HG02759 (cell line): ENCODE results near the gene C5orf34.
A peak's percentile ranks its signal among the peaks of the same experiment; 100 is the strongest.
"Not testable (repeated sequence)": the region's sequence is repeated elsewhere in the genome, so short reads cannot be mapped to it uniquely, and the experiment has no call there.

Experiments
- ATAC-seq: cut with Tn5 transposase; IDR thresholded peaks from one replicate; pipeline ENCODE4 v1.9.1; 2021; ENCODE audit warnings: mild to moderate bottlenecking, moderate library complexity; ENCODE audit not compliant: unreplicated experiment

Gene C5orf34

GRCh38 chr5:43514816-43515677, at the start of gene C5orf34:
TSS of gene C5orf34 (minus strand) at chr5:43515148. CDS start at chr5:43509339, 5,809 bp downstream.
- peak; percentile 99 for ATAC-seq

GRCh38 chr5:43564289-43564850, 49.4 kb upstream of the C5orf34 start:
- no peak for ATAC-seq

GRCh38 chr5:43563321-43563720, 48.4 kb upstream of the C5orf34 start:
- no peak for ATAC-seq

- no peak for ATAC-seq
Observed at GRCh38 chr5:43561356-43561755, 46.4 kb upstream of the C5orf34 start.

GRCh38 chr5:43560128-43560527, 45.2 kb upstream of the C5orf34 start:
- ATAC-seq = no peak

GRCh38 chr5:43556857-43557542, 42.1 kb upstream of the C5orf34 start, which contains the start of gene PAIP1:
TSS of gene PAIP1 (minus strand) at chr5:43557077. CDS start at chr5:43556846, 231 bp downstream.
- ATAC-seq = peak; percentile 82

- peak; percentile 90 for ATAC-seq
Observed at GRCh38 chr5:43556607-43556856, 41.6 kb upstream of the C5orf34 start.

- ATAC-seq = peak; percentile 25
Observed at GRCh38 chr5:43555895-43556606, 41.1 kb upstream of the C5orf34 start.

- ATAC-seq = no peak
Observed at GRCh38 chr5:43554497-43554896, 39.5 kb upstream of the C5orf34 start.

GRCh38 chr5:43553381-43553780, 38.4 kb upstream of the C5orf34 start:
- ATAC-seq = no peak

GRCh38 chr5:43551731-43552130, 36.8 kb upstream of the C5orf34 start:
- no peak for ATAC-seq

GRCh38 chr5:43549272-43549671, 34.3 kb upstream of the C5orf34 start:
- not testable (repeated sequence) for ATAC-seq

GRCh38 chr5:43548358-43548757, 33.4 kb upstream of the C5orf34 start:
- no peak for ATAC-seq

- no peak for ATAC-seq
Observed at GRCh38 chr5:43547532-43547931, 32.6 kb upstream of the C5orf34 start.

- no peak for ATAC-seq
Observed at GRCh38 chr5:43543434-43543833, 28.5 kb upstream of the C5orf34 start.

- no peak for ATAC-seq
Observed at GRCh38 chr5:43540746-43541145, 25.8 kb upstream of the C5orf34 start.

GRCh38 chr5:43536972-43537371, 22.0 kb upstream of the C5orf34 start:
- ATAC-seq = no peak

GRCh38 chr5:43533646-43534045, 18.7 kb upstream of the C5orf34 start:
- ATAC-seq = no peak

- no peak for ATAC-seq
Observed at GRCh38 chr5:43530648-43531047, 15.7 kb upstream of the C5orf34 start.

GRCh38 chr5:43523662-43524072, 8.7 kb upstream of the C5orf34 start:
- ATAC-seq = no peak

GRCh38 chr5:43520615-43521014, 5.7 kb upstream of the C5orf34 start:
- no peak for ATAC-seq
